Coronary artery (tissue), 2 donors: ENCODE results near the gene PELI2.

Experiments
- DNase-seq: peaks from one replicate; pipeline ENCODE4 v3.0.0-alpha.2; 2017; ENCODE audit warnings: low spot score
- H3K27ac ChIP-seq, 2 donors: fragments of 200-600 bp; sonication (generic); one replicate each; pipeline ENCODE4 v1.5.1; 2016 to 2019
- H3K4me3 ChIP-seq: fragments of 200-600 bp; sonication (generic); 2 replicates; pipeline ENCODE4 v1.5.1; 2016; ENCODE audit warnings: mild to moderate bottlenecking, moderate library complexity
- TF ChIP-seq, protein P1 (sequence below): fragments of 200-600 bp; sonication (generic); IDR thresholded peaks from one replicate; pipeline ENCODE4 v1.5.1; 2019; ENCODE audit warnings: antibody characterized with exemption

PELI2 gene

DNA sequence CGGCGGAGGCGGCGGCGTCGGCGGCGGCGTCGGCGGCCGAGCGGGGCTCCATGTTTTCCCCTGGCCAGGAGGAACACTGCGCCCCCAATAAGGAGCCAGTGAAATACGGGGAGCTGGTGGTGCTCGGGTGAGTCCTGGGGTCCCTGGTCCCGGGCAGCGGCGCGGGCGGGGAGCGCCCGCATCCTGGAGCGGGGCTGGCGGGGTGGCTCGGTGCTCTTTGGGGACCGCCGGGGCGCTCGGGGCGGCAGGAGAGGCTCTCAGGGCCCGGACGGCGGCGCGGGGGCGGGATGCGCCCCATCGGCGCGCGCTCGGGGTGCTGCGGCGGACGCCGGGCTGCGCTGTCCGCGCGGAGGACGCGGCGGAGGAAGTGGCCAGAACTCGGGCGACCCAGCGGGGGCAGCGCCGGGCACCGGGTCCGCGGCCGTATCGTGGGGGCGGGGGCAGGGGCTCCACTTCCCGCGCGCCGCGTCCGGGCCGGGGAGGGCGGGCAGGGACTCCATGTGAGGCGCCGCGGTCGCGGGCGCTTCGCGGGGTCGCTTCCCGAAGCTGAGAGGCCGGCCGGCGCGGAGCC, 485 bp downstream of the PELI2 start:
- H3K4me3 ChIP-seq, result peak overlapping the region; percentile 91
- DNase-seq, result no peak
- H3K27ac ChIP-seq, result peak overlapping the region; percentile 96 to 97
- TF ChIP-seq, protein P1, sequence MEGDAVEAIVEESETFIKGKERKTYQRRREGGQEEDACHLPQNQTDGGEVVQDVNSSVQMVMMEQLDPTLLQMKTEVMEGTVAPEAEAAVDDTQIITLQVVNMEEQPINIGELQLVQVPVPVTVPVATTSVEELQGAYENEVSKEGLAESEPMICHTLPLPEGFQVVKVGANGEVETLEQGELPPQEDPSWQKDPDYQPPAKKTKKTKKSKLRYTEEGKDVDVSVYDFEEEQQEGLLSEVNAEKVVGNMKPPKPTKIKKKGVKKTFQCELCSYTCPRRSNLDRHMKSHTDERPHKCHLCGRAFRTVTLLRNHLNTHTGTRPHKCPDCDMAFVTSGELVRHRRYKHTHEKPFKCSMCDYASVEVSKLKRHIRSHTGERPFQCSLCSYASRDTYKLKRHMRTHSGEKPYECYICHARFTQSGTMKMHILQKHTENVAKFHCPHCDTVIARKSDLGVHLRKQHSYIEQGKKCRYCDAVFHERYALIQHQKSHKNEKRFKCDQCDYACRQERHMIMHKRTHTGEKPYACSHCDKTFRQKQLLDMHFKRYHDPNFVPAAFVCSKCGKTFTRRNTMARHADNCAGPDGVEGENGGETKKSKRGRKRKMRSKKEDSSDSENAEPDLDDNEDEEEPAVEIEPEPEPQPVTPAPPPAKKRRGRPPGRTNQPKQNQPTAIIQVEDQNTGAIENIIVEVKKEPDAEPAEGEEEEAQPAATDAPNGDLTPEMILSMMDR, result no peak

DNA sequence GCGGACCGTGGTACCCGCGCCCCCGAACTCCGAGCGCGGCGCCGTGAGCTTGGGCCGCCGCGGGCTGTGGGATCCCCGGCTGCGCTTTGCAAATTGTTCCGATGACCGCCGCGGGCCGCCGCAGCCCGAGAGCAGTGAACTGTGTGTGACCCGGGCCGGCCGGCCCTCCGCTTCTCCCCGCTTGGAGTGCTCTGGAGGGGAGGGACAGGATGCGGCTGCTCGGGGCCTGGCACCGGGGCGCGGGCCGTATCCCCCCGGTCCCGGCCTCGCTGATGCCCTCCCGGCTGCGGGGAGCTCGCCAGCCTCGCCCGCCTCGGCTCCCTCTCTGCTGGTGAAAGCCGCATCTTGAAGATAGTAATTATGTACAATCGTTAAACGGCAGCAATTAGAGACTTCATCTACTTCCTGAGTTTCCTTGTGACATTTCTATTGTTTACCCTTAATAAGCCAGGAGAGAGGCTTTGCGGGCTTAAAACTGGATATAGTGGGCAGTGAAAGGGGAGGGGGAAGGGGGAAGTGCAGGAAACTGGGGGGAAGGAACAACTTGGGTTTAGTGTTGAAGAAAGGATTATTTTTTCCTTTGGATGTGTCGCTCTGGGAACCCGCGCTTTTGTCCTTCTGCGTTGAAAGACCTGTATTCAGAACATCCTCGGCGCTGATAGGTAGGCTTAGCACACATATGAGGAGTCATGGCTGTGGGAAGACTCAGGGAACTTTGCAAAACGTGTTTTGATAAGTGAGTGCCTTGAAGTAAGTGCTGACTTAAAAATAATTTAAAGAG, 1.2 kb downstream of the PELI2 start:
- Histone ChIP-seq H3K27ac (peak overlapping the region; percentile 96 to 97), H3K4me3 (peak overlapping the region; percentile 91)
- TF ChIP-seq, protein P1, result no peak
- no peak for DNase-seq

DNA sequence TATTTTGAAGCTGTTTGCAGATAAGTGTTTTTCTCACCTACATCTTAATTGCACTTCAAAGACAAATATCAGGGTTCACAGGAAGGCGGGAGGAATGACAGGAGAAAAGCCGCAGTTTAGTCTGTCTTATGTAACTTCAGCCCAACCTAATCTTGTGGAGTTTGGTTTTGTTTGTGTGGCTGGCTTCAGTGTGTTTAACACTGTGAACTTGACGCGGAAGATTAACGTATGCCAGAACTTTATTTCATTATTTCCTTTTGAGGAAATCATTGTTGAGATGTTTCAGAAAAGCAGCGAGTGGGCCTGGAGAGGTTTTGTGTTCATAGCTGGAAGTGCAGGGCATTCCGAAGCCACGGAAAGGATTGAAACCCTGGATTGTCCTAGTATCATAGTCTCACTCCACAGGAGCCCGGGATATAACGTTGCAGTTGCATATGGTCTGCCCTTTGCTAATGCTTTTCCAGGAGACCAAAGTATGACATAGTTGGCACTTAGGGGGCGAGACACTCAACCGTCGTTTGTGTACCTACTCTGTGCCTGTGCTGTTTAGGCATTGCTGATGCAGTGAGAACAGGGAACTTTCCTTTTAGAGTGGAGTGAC, 2.0 kb downstream of the PELI2 start:
- no peak for DNase-seq
- TF ChIP-seq, protein P1, result no peak
- Histone ChIP-seq H3K27ac (peak overlapping the region; percentile 96 to 97), H3K4me3 (peak overlapping the region; percentile 91)

DNA sequence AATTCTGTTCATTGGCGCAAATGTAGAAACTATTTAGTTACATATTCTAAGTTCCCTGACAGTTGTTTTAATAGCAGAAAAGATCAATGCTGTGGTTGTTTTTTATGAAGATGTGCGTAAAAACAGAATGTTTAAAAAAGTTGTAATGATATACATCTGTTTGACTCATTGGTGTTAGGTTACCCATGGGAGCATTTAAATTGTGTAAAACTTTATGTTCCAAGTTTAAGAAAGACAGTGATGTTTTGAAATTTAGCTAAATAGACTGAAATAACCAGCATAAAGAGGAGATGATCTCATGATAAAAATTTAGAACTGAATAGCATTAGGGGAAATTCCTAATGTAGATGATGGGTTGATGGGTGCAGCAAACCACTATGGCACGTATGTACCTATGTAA, 3.6 kb downstream of the PELI2 start:
- TF ChIP-seq, protein P1, result no peak
- H3K27ac ChIP-seq, result no peak overlapping the region
- H3K4me3 ChIP-seq, result no peak overlapping the region
- DNase-seq, result no peak

DNA sequence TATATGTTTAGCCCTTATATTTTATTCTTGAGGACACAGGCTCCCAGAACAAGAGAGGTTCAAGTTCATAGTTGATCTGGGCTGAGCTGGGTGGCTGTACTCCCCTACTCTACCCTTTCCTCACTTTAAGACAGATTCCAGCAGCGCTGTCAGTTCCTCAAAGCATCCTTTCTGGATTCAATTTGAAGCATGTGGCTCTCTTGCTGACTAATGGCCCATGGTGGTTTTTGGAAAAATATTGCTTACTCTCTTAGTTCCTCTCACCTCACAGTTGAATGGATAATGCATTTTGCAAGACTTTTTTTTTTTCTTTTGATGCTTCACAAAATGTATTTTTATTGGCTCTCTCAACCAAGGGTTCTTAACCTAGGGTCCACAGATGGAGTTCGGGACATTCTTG, 4.1 kb downstream of the PELI2 start:
- Histone ChIP-seq H3K27ac (no peak overlapping the region), H3K4me3 (no peak overlapping the region)
- TF ChIP-seq, protein P1, result no peak
- DNase-seq, result no peak

DNA sequence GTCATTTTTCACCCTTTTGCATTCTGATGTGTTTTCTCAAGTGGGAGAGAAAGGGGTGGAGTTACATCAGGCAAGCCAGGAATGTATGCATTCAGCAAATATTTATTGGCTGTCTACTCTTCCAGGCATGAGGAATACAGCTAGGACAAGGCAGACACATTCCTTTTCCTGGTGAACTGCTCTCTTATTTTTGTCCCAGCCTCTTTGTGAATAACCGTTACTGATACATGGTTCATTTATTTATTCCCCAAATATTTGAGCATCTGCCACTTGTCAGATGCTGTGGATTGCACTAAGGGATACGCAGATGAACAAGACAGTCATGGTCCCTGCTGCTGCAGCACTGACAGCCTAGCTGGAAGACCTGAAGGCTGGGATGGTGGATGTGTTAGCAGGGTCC, 6.1 kb downstream of the PELI2 start:
- no peak overlapping the region for H3K4me3 ChIP-seq
- TF ChIP-seq, protein P1, result no peak
- peak overlapping the region in 1 of 2 donors; percentile 3 for H3K27ac ChIP-seq
- DNase-seq, result no peak
